Smooth muscle cell (in vitro differentiated cells): ENCODE measurements around the gene DLG5. TPM values are rescaled to one million over a fixed set of nuclear protein-coding genes. Genes with fewer than 3 reads are reported as not detected.

Experiments used
- DNase-seq: peaks from one replicate; lab custom pipeline; 2025; ENCODE audit not compliant: unreplicated experiment; lab: John Stamatoyannopoulos, UW
- H2AFZ ChIP-seq: fragments of 200-600 bp; sonication (generic); 2 replicates; pipeline ENCODE4 v1.6.0; 2016; ENCODE audit warnings: antibody characterized with exemption, low read depth, mild to moderate bottlenecking
- H3F3A ChIP-seq: fragments of 200-600 bp; sonication (generic); 2 replicates; pipeline ENCODE4 v1.6.0; 2017; ENCODE audit warnings: antibody characterized with exemption, low read depth
- H3K27ac ChIP-seq: fragments of 200-600 bp; sonication (generic); 2 replicates; pipeline ENCODE4 v1.5.1; 2016; ENCODE audit warnings: low read depth, mild to moderate bottlenecking
- H3K27me3 ChIP-seq: fragments of 200-600 bp; sonication (generic); 2 replicates; pipeline ENCODE4 v1.6.1; 2016; ENCODE audit warnings: low read depth, mild to moderate bottlenecking
- H3K36me3 ChIP-seq: fragments of 200-600 bp; sonication (generic); 2 replicates; pipeline ENCODE4 v1.5.1; 2016; ENCODE audit warnings: low read depth
- H3K4me1 ChIP-seq: fragments of 200-600 bp; sonication (generic); 2 replicates; pipeline ENCODE4 v1.5.1; 2016; ENCODE audit warnings: low read depth
- H3K4me2 ChIP-seq: fragments of 200-600 bp; sonication (generic); 2 replicates; pipeline ENCODE4 v1.6.0; 2016; ENCODE audit warnings: mild to moderate bottlenecking
- H3K4me3 ChIP-seq: fragments of 200-600 bp; sonication (generic); 2 replicates; pipeline ENCODE4 v1.5.1; 2016; ENCODE audit warnings: mild to moderate bottlenecking
- H3K79me2 ChIP-seq: fragments of 200-600 bp; sonication (generic); 2 replicates; pipeline ENCODE4 v1.6.0; 2016; ENCODE audit warnings: low read depth, mild to moderate bottlenecking
- H3K9ac ChIP-seq: fragments of 200-600 bp; sonication (generic); 2 replicates; pipeline ENCODE4 v1.6.0; 2016; ENCODE audit warnings: low read depth
- H3K9me3 ChIP-seq: fragments of 200-600 bp; sonication (generic); replicated peaks from 2 replicates; pipeline ENCODE4 v1.5.1; 2016; ENCODE audit warnings: low read depth
- H4K20me1 ChIP-seq: fragments of 200-600 bp; sonication (generic); 2 replicates; pipeline ENCODE4 v1.6.0; 2016; ENCODE audit warnings: low read depth
- CTCF ChIP-seq: fragments of 200-600 bp; sonication (generic); IDR thresholded peaks from 2 replicates; pipeline ENCODE4 v1.5.1; 2017; ENCODE audit warnings: borderline replicate concordance, mild to moderate bottlenecking, antibody characterized with exemption; ENCODE audit not compliant: insufficient read depth, poor library complexity, severe bottlenecking
- WGBS: methylation state at CpG from one replicate; pipeline ENCODE4 v1.1.7; 2016; ENCODE audit warnings: low lambda C conversion rate; 5-methylcytosine and 5-hydroxymethylcytosine counted together
- polyA plus RNA-seq: library from polyadenylated mRNA; unstranded; fragments of >200 nt; fragmentation: Nextera tagmentation; extraction: Ambion mirVana; gene quantifications from 2 replicates; pipeline ENCODE4 v1.2.1, GENCODE V29; 2016
- total RNA-seq: library from RNA; depleted of rRNA; stranded (reverse); fragments of >200 nt; gene quantifications from 2 replicates; pipeline ENCODE4 v1.2.3, GENCODE V29; 2014

The DLG5 gene
- total and polyA plus RNA-seq, 2 experiments from 2014 or later: 11.3 to 21.8 TPM

- Histone ChIP-seq H2AFZ (no peak overlapping the region), H3K27me3 (no peaks in the 10 kb centered on the region)
Observed at GRCh38 chr10:77781451-77782327, 144.9 kb downstream of the DLG5 start.

GRCh38 chr10:77780180-77780579 is 146.4 kb downstream of the DLG5 start:
- no peak for TF ChIP-seq CTCF
- Histone ChIP-seq H3K4me2 (no peak overlapping the region), H3K9ac (no peak overlapping the region), H3K27me3 (no peaks in the 10 kb centered on the region), H3K36me3 (no peaks in the 10 kb centered on the region), H3K4me1 (no peaks in the 10 kb centered on the region), H3K4me3 (no peak overlapping the region), H3K27ac (no peak overlapping the region), H2AFZ (no peak overlapping the region), H3K79me2 (no peaks in the 10 kb centered on the region), H4K20me1 (no peaks in the 10 kb centered on the region), H3K9me3 (no peaks in the 10 kb centered on the region), H3F3A (no peaks in the 10 kb centered on the region)
- no peak for DNase-seq
- WGBS: 99% methylated on average over 9 of the region's 9 CpGs

More at GRCh38 chr10:77781451-77782327, 144.9 kb downstream of the DLG5 start:
- Histone ChIP-seq H3K9ac (no peak overlapping the region), H3K36me3 (no peaks in the 10 kb centered on the region), H4K20me1 (no peaks in the 10 kb centered on the region), H3K27ac (no peak overlapping the region), H3F3A (no peaks in the 10 kb centered on the region), H3K4me3 (no peak overlapping the region), H3K4me1 (no peaks in the 10 kb centered on the region), H3K9me3 (no peaks in the 10 kb centered on the region), H3K79me2 (no peaks in the 10 kb centered on the region), H3K4me2 (no peak overlapping the region)
- no peak for DNase-seq
- no peak for TF ChIP-seq CTCF
- WGBS: 95% methylated on average over 27 of the region's 27 CpGs

- Histone ChIP-seq H2AFZ (no peak overlapping the region), H3K27me3 (no peaks in the 10 kb centered on the region), H3K9ac (no peak overlapping the region), H3K4me2 (no peak overlapping the region), H3K36me3 (no peaks in the 10 kb centered on the region), H3K9me3 (no peaks in the 10 kb centered on the region), H3K27ac (no peak overlapping the region), H3K4me3 (no peak overlapping the region), H3K4me1 (peaks cover 8% of the 10 kb centered on the region), H4K20me1 (no peaks in the 10 kb centered on the region), H3F3A (no peaks in the 10 kb centered on the region), H3K79me2 (no peaks in the 10 kb centered on the region)
- TF ChIP-seq CTCF: no peak
- whole genome bisulfite sequencing: 90% methylated on average over 5 of the region's 5 CpGs
- no peak for DNase-seq
Observed at GRCh38 chr10:77776487-77776886, 150.1 kb downstream of the DLG5 start.
